ES-I3 (cell line): Measurements from ENCODE around the gene KCTD19.

Experiments used
- H3K36me3 ChIP-seq: 2 replicates; pipeline ENCODE4 v1.6.1; 2013; ENCODE audit warnings: mild to moderate bottlenecking, low read length, control low read depth, moderate library complexity; ENCODE audit not compliant: insufficient read depth
- H3K4me1 ChIP-seq: 2 replicates; pipeline ENCODE4 v1.6.1; 2013; ENCODE audit warnings: mild to moderate bottlenecking, control low read depth, low read length; ENCODE audit not compliant: insufficient read depth
- H3K9ac ChIP-seq: 2 replicates; pipeline ENCODE4 v1.6.1; 2013; ENCODE audit warnings: low read depth, mild to moderate bottlenecking, low read length, moderate library complexity
- H3K9me3 ChIP-seq: 2 replicates; pipeline ENCODE4 v1.6.1; 2013; ENCODE audit warnings: mild to moderate bottlenecking, low read length, moderate library complexity; ENCODE audit not compliant: control insufficient read depth, insufficient read depth

KCTD19 gene

DNA sequence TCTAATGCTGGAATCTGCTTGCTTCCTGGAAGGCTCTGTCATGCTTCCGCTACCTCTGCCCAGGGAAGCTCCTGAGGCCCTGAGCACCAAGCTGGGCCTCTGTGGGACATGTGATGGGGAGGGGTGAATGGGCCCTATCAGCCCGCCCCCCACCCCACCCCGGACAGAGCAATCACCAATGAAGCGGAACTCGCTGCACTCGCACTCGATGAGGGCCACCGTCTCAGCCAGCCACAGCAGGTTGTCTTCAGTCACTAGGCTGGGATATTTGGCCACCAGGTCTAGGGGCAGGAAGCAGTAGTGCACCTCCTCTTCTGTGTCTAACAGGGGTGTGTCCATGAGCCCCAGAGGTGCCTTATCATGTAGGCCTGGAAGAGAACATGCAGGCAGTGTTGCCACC lies 23.6 kb downstream of the KCTD19 start:
- Histone ChIP-seq H3K36me3 (no peaks in the 10 kb centered on the region), H3K9ac (no peak overlapping the region), H3K4me1 (no peaks in the 10 kb centered on the region), H3K9me3 (no peaks in the 10 kb centered on the region)

DNA sequence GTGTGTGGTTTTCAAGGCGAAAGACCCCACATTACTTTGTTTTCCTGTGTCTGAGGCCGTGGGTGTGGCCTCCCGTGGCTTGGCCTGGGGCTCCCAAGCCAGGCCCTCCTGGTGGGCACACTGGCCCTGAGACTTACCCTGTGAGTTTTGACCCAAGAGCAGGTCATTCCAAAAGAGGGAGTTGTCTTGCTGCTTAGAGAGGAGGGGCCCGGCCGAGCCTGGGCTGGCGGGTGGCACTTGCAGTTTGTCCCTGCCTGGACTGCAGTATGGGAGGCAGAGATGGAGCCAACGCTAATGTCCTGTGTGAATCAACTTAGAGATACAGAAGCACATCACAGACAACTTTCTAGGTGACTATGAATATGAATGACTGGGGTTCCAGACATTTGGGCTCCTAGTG lies 24.5 kb downstream of the KCTD19 start:
- Histone ChIP-seq H3K4me1 (no peaks in the 10 kb centered on the region), H3K36me3 (no peaks in the 10 kb centered on the region), H3K9ac (no peak overlapping the region), H3K9me3 (no peaks in the 10 kb centered on the region)

DNA sequence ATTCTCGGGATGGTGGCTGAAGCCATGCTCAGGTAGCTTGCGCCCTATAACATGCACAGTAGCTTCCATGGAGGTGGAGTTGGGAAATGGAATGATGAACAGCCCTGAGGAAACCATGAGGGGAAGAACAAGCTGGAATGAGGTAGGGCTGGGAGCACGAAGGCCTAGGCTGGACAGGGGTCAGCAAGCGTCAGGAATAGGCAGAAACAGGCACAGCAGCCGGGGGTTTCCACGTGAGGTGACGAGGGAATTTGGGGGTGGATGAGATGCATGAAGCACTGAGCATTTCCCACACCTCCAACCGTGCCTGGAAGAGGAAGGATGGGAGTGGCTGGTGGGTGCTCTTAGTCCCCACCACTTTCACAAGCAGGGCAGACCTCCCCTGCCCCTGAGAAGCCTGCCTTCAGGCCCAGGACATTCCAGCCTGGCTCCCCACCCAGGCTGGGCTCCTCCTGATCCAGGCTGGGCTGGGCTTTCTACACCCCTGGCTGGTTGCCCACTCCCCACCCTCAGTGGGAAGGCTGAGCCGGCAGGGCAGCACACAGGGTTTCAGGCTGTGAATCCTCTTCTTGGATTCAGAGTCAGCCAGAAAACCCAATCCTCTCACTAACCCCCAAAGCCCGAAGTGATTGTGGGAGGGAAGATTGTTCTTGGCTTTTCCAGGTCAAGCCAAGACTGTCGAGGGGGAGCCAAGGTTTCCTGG lies 25.3 kb downstream of the KCTD19 start:
- no peak overlapping the region for H3K9ac ChIP-seq
- H3K36me3 ChIP-seq: no peaks in the 10 kb centered on the region
- H3K4me1 ChIP-seq: no peaks in the 10 kb centered on the region
- no peaks in the 10 kb centered on the region for H3K9me3 ChIP-seq

DNA sequence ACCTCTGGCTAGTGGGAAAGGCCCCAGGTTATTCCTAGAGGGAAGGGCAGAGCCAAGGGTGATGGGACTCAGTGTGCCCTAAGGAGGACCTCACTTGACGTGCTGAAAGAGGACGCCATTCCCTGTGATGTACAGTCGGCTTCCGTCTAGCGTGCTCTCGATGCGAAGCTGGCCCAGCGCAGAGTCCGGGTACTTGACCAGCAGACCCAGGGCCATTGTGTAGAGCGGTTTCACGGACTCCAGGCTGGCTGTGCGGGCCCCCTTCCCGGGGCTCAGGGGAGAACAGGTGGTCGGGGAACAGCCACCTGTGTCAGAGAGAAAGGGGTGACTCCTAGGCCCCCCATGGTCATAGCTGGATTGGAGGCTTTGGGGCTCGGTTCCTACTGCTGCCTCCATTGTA lies 27.3 kb downstream of the KCTD19 start:
- Histone ChIP-seq H3K9me3 (no peaks in the 10 kb centered on the region), H3K4me1 (no peaks in the 10 kb centered on the region), H3K36me3 (no peaks in the 10 kb centered on the region), H3K9ac (no peak overlapping the region)

DNA sequence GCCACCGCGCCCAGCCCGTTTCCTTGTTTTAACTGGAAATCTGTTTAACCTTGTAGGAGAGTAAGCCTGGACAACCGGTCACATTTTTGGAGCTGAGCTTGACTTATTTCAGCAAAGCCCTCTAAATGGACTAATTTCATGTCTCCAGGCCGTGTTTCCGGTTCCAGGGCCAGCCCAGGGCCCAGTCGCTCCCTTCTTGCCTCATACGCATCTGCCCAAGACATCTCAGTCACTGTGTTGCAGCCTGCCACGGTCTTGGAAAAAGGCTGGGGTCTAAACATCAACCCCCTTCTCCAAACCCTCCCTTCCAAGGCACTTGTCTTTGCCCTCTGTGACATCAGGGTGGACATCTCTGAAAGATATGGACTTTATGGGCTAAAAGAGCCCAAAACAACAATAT lies 28.3 kb downstream of the KCTD19 start:
- no peaks in the 10 kb centered on the region for H3K36me3 ChIP-seq
- H3K9me3 ChIP-seq: no peaks in the 10 kb centered on the region
- no peak overlapping the region for H3K9ac ChIP-seq
- H3K4me1 ChIP-seq: no peaks in the 10 kb centered on the region

DNA sequence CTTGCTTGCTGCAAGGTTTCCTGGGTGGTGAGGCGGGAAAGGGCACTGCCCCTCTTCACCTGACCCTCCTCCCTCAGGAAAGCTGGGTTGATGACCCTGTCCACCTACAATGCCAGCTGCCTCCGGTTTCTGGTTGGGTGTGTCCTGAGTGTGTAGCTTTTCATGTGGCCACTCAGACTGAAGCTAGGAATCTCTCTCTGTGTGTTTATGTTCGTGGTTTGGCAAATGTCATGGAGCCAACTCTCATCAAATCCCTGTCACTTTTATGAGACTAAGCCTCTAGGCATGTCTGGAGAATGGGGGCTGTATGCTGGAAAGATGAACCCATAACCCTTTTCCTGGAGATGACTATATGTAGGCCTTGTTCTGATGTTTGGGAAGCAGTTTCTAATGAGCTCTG lies 30.1 kb downstream of the KCTD19 start:
- H3K9ac ChIP-seq: no peak overlapping the region
- H3K4me1 ChIP-seq: no peaks in the 10 kb centered on the region
- no peaks in the 10 kb centered on the region for H3K9me3 ChIP-seq
- H3K36me3 ChIP-seq: no peaks in the 10 kb centered on the region

DNA sequence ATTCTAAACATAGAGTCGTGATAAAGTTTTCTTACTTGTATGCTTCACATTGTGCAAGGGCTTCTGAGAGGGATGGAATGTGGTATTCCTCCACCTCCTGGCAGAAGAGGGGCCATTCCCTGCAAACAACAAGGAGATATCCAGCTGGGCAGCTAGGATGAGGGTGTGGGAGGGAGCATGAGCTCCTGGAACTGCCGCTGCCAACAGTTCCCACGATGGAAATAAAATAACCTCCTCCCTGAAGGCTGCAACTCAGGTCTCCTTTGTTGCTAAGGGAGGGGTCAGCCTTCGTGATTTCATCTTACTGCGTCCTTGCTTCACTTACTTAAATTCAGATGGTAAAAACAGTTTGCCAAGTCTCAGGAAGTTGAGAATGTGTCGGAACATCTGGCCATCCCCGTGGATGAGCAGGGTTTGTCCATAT lies 31.6 kb downstream of the KCTD19 start:
- Histone ChIP-seq H3K36me3 (no peaks in the 10 kb centered on the region), H3K4me1 (no peaks in the 10 kb centered on the region), H3K9ac (no peak overlapping the region), H3K9me3 (no peaks in the 10 kb centered on the region)

DNA sequence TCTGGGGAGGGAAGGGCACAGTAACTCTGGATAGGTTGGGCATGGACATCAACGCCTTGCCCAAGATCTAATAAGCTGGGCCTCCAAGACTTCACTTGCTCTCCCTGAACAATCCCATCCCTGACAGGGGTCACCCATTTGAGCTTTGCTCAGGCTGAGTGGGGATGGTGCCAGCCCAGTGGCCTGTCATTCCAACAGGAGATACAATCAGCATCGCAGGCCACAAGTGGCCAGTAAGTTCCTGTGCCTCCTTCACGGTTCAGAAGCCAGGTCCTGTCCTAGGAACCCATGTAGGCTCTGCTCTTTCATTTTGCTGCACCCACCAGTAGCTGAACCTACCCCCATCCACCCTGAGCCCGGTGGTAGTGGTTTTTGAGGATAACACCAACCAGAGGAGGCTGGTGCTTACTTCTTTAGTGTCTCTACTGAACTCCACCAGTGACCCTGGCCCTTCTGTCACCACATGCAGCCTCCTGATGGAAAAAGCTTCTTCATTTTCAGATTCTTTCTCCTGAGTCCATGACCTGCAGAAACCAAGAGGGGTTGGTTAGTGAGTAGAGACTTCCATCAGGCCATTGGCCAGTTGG lies 32.3 kb downstream of the KCTD19 start:
- Histone ChIP-seq H3K9me3 (no peaks in the 10 kb centered on the region), H3K4me1 (no peaks in the 10 kb centered on the region), H3K9ac (no peak overlapping the region), H3K36me3 (no peaks in the 10 kb centered on the region)

DNA sequence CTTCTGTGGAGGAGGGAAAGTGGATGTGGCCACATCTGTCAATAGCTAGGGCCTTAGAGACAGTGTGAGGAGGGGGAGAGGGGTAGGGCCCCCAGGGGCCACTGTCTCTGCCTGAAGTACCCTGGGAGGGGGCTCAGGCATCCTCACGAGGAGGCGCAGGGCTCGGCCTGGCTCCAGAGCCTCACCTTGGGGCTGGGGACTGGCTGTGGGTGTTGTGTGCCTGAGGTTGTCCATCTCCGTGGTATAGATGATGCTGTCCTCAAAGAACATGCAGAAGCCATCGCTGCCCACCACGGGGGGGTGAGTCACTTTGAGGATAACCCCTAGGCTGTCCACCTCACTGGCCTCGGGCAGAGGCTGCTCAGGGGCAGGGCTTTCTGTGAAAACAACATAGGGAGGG lies 35.1 kb downstream of the KCTD19 start:
- Histone ChIP-seq H3K36me3 (no peaks in the 10 kb centered on the region; the same call in 1 of the 2 replicates), H3K4me1 (no peaks in the 10 kb centered on the region), H3K9ac (no peak overlapping the region), H3K9me3 (no peaks in the 10 kb centered on the region)

DNA sequence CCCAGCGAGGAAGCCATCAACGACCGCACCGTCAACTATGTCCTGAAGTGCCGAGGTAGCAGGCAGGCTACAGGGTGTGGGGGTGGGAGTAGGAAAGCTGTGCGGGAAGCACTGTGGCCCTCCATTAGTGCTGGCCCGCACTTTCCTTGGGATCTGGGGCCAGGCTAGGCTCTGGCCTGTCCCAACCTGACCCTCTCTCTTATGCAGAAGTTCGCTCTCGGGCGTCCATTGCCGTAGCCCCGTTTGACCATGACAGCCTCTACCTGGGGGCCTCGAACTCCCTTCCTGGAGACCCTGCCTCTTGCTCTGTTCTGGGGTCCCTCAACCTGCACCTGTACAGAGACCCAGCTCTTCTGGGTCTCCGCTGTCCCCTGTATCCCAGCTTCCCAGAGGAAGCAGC lies 38.6 kb downstream of the KCTD19 start:
- Histone ChIP-seq H3K9ac (no peak overlapping the region), H3K4me1 (no peaks in the 10 kb centered on the region), H3K36me3 (no peaks in the 10 kb centered on the region; the same call in 1 of the 2 replicates), H3K9me3 (no peaks in the 10 kb centered on the region)

DNA sequence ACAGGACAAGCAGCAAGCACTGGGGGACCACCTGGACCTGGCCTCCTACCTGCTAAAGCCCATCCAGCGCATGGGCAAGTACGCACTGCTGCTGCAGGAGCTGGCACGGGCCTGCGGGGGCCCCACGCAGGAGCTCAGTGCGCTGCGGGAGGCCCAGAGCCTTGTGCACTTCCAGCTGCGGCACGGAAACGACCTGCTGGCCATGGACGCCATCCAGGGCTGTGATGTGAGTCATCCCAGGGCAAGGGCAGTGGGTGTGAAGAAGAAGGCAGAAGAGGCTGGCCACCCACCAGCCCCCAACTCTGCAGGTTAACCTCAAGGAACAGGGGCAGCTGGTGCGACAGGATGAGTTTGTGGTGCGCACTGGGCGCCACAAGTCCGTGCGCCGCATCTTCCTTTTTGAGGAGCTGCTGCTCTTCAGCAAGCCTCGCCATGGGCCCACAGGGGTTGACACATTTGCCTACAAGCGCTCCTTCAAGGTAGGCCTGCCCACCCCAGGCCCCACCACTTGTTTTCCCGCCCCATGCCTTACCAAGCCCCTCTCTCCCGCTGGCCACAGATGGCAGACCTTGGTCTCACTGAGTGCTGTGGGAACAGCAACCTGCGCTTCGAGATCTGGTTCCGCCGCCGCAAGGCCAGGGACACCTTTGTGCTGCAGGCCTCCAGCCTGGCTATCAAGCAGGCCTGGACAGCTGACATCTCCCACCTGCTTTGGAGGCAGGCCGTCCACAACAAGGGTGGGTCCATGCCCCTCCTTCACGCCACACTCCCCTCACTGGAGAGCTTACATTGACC lies 39.9 kb downstream of the KCTD19 start:
- no peak overlapping the region for H3K9ac ChIP-seq
- no peaks in the 10 kb centered on the region for H3K9me3 ChIP-seq
- H3K36me3 ChIP-seq: no peaks in the 10 kb centered on the region; the same call in 1 of the 2 replicates
- H3K4me1 ChIP-seq: no peaks in the 10 kb centered on the region

DNA sequence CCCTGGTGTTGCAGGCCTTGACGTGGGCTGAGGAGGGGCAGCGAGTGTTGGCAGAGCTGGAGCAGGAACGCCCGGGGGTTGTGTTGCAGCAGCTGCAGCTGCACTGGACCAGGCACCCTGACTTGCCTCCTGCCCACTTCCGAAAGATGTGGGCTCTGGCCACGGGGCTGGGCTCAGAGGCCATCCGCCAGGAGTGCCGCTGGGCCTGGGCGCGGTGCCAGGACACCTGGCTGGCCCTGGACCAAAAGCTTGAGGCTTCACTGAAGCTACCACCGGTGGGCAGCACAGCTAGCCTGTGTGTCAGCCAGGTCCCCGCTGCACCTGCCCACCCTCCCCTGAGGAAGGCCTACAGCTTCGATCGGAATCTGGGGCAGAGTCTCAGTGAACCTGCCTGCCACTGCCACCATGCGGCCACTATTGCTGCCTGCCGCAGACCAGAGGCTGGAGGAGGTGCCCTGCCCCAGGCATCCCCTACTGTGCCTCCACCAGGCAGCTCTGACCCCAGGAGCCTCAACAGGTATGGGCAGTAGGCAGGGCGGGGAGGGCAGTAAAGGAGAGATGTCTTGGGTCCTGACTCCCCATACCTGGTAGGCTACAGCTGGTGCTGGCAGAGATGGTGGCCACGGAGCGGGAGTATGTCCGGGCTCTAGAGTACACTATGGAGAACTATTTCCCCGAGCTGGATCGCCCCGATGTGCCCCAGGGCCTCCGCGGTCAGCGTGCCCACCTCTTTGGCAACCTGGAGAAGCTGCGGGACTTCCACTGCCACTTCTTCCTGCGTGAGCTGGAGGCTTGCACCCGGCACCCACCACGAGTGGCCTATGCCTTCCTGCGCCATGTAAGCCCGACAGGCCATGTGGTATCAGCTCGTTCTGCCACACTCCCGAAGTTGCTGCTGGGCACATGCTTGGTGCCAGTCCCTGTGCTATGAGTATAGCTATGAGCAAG lies 41.6 kb downstream of the KCTD19 start:
- Histone ChIP-seq H3K9me3 (no peaks in the 10 kb centered on the region), H3K36me3 (no peaks in the 10 kb centered on the region; the same call in 1 of the 2 replicates), H3K4me1 (no peaks in the 10 kb centered on the region), H3K9ac (no peak overlapping the region)

DNA sequence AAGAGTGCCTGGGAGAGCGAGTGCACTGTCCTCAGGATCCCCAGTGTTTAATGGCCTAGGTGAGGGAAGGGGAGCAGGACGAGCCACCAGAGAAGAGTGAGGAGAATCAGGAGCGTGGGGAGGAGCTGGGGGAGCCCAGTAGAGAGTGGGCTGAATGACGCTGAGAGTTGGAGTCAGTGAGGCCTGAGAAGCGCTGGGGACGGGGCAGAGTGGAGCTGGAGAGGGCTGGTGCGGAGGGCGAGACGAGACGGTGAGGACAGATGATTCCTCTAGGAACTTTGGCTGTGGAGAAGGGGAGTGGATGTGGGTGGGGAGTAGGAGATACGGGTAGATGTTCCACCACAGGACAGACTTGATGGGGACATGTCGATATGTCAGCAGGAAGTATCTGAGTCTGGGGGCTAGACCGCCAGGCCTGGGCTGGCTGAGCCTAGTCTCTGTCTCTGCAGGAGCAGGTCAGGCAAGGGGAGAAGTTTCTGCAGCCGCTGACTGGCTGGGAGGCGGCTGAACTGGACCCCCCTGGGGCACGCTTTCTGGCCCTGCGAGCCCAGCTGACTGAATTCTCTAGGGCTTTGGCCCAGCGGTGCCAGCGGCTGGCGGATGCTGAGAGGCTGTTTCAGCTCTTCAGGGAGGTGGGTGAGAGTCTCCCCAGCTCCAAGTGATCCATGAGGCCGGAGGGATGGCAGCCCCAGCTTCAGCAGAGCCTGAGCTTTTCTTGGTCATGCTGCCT lies 42.5 kb downstream of the KCTD19 start:
- Histone ChIP-seq H3K36me3 (no peaks in the 10 kb centered on the region; the same call in 1 of the 2 replicates), H3K9me3 (no peaks in the 10 kb centered on the region), H3K4me1 (no peaks in the 10 kb centered on the region), H3K9ac (no peak overlapping the region)
